ENCODE results near the gene ZSCAN23.
"Not testable (repeated sequence)": the region's sequence is repeated elsewhere in the genome, so short reads cannot be mapped to it uniquely, and the experiment has no call there.

Gene ZSCAN23

DNA sequence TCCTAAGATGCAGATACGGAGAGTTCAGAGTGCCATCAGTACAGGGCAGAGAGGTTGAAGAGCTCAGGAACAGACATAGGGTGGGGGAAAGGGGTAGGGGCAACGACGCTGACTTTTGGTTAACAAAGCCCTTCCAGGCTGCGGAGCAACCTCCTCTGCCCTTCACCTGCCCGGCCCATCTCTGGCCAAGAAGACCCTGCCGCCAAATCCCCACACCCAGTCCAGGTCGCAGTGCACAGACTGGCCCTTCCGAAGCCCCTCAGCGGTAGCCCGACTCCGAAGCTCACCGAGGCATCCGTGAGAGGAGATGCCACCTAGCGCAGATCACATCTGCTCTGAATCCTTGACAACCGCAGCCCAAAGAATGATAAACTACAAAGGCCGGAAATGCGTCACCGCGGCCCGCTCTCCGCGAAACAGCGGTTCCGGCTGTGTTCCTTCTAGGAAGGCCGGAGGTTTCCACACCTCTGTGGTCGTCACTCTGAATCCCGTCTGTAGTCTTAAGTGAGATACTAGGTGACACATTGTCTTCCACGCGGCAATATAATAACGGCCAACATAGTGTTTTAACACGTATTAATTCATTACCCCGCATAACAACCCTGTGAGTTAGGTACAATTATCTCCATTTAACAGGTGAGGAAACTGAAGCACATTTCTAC is at the start of gene ZSCAN23:
ZSCAN23 (minus strand) TSS at position 380 of the 662 bp plus-strand sequence. CDS start 7,225 bp downstream, outside the sequence.
- peak; percentile 88 to 89 for DNase-seq

DNA sequence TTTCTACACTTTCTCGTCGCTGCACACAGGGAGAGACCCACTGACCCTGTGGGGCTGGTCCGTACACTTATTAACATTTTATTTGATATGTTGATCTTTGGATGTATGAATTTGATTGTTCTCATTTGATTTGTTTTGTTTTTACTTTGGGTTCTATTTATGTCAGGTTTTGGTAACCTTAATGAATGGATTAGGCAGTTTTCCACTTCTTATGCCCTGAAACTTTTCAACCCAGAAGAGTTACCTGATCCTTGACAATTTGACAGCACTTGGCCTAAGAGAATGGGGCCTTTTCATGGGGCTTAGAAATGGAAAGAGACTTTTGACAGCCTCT is 48.7 kb upstream of the ZSCAN23 start:
- DNase-seq: no peak

DNA sequence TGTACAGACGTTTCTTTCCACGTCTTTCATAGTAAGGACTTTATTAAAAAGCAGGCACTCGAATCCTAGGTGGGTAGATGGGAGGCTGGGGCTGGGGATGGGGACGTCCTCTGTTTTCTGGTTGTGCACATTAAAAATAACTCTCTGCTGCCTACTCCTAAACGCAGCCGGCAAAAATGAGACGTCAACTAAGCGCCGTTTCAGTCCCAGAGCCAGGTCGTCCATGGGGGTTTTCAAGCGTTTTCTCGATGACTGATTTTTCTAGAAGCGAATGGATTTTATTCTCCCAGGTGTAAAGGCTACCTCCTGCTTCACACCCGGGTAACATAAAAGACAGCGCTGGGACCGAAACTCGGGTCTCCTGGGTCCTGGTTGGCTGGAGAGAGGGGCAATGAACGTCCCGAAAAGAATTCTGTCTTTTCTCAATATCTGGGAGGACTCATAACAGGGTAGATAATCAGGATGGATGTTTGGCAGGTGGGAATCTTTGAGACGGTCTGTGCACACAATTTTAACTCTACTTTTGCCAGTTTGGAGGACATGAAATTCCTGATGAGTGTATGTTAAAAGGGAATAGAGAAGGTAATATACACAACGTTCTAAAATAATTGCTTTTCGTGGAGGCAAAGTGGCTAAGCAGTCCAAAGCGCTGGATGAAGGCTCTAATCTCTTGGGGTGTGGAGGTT is 47.1 kb upstream of the ZSCAN23 start:
- peak; percentile 63 to 72 for DNase-seq

DNA sequence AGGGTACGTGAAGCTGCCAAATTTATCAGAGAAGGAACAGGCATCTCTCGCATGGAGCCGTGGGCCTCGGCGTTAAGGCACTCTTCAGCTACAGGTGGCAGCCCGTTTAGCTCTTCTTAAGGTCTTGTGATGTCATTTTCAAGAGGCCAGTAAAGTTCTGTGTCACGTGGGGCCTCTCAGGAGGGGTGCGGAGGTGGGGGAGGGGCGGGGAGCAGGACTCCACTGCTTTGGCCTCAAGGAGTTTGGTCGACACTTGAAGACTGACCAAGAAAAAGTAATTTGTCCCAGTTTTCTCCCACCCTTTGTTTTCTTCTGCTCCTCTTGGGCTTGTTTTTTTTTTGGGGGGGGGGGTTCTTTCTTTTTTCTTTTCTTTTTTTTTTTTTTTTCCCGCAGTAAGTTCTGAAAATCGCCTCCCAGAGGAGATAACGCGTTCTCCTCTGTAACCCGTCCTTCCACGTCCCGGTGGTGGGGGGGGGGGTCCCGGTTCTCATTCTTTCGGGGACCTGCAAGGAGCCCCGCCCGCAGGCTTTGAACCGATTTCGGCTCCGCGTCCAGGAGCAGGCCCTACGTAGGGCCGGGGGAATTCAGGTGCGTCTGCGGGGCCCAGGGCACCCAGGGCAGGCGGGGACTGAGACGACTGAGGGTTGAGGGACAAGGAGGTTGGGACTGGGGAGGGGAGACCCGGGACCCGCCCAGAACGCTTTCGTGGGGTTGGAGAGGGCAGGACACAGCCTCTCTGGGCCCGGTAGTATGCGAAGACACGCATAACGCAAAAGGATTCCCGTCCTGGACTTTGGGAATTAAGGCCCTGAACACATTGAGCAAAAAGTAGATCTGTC is 46.3 kb upstream of the ZSCAN23 start:
- DNase-seq: peak; percentile 88 to 90

DNA sequence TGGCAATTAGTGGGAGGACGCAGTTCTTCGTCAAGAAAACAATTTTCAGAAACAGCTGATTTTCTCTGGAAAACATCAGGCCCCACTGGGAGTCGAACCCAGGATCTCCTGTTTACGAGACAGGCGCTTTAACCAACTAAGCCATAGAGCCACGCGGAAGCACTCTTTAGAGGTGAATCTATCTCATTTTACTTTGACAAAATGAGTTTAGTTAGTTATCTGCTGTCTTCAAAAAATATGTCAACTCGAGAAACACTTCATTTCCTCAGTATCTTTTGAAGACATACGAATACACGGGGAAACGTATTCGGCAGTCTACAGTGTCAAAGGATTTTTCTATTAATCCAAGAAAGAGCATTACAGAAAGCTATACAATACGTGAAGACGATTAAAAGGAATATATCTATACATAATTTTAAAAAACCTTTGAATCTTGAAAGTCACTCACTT is 45.6 kb upstream of the ZSCAN23 start:
- DNase-seq: peak; percentile 61 to 67

DNA sequence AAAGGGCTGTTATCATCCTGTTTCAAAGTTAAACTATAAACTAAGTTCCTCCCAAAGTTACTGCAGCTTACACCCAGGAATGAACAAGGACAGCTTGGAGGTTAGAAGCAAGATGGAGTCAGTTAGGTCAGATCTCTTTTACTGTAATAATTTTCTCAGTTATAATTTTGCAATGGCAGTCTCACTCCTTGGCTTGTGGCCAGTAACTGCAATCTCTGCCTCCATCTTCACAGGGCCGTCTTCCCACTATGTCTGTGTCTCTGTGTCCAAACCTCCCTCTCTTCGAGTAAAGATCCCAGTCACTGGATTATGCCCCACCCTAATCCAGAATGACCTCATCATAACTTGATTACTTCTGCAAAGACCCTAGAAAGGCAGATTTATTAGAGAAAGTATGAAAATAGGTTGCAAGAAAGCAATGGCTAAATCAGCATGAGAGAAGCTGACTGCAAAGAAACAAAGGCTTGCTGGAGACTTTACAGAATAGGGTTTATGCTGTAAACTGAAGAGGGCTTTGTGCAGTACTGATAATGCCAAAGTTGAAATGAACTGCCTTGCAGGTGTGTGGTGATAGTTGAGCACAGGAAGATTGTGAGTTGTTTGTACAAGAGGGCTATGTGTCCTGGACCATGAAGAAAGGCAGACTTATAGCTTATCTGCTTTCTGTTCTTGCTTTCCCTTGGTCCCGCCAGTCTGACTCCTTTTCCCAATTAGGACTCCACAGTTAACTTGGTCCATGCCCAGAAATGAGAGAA is 43.9 kb upstream of the ZSCAN23 start:
- DNase-seq: no peak

DNA sequence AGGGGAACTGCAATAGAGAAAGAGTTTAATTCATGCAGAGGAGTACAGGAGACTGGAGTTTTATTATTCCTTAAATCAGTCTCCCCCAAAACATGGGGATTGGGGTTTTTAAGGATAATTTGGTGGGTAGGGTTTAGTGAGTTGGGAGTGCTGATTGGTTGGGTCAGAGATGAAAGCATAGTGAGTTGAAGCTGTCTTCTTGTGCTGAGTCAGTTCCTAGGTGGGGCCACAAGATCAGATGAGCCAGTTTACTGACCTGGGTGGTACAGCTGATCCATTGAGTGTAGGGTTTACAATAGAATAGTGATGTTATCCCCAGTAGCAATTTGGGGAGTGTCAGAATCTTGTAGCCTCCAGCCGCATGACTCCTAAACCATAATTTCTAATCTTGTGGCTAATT is 43.2 kb upstream of the ZSCAN23 start:
- no peak for DNase-seq

DNA sequence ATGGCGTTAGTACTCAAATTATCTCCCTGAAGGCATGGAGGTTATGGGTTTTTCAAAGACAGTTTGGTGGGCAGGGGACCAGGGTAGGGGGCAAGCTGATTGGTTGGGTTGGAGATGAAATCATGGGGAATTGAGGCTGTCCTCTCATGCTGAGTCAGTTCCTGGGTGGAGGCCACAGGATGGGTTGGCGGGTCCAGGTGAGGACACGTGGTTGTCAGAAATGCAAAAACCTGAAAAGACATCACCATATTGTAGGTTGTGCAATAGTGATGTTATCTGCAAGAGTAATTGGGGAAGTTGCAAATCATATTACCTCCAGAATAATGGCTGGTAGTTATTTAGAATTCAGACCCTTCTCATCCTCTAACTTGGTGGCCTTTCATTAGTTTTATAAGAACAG is 42.2 kb upstream of the ZSCAN23 start:
- DNase-seq: no peak

DNA sequence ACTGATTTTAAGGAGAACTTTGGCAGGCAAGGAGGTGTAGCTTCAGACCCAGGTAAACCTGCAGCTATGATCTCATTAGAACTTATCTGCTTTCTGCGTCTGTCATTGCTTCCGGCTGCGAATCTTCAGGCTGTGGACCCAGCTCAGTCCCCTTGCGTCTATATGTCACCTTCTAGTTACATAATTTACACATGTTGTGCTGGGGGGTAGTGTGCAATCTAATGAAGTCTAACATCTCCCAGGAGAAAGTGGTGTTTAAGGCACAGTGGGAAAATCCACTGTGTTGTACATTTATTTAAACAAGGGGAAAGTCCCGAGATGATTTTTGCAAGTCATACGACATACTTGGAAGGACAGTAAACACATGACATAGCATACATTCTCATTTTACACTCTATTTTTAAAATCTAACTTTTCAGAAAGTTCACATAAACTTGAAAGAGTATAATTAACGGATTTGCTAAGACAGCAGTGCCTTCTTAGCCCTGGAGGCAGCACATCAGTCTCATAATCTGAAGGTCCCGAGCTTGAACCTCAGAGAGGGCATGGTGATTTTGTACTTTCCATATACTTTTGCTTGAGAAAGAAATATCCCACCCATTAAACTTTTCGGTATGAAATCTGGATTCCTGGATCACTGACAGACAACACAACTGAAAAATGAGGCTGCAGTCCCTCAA is 37.1 kb upstream of the ZSCAN23 start:
- no peak for DNase-seq

DNA sequence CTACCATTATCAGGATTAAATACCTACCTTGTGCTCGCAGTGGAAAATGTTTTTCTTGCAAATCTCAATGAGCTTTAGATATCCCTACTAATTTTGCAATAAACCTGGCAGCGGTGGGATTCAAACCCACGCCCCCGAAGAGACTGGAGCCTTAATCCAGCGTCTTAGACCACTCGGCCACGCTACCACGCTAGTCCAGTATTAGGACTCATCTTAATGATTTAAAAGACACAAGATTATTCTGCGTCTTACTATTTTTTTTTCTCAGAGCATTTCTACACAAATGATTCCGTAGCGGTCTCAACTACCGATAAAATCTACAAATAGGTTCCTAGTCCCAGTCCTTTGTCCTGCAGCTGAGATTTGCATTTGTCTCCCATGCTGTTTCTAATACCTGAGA is 35.2 kb upstream of the ZSCAN23 start:
- no peak for DNase-seq

DNA sequence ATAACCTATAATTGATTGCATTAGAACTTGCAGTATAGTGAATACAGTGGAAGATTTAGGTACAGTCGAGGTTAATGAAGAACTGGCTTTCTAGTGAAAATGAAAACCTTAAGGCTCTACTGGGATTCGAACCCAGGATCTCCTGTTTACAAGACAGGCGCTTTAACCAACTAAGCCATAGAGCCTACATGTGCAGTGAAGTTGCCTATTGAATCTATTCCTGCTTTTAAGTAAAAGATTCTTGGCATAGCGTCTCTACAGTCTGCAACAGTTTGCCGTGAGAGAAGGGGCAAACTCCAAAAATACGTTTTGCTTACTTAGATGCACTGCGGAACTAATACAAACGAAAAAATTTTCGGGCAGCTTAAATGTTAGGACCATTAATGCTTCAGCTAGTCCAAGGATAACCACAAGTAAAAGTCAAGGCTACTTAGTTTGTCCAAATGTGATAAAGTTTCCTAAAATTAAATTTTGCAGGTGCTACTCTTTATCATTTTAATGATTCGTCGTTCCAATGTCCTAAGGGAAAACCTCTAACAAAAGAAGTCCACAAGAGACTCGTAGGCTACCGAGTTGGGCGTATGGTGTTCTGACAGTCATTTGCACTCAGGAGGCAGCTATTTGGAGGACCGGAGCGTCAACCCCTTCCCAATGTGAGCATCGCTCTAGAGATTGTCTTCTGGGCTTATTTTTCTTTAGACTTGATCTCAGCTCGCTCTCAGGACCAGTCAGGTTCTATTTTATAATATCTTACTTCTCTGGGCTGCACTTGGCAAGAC is 31.3 kb upstream of the ZSCAN23 start:
- DNase-seq: no peak

DNA sequence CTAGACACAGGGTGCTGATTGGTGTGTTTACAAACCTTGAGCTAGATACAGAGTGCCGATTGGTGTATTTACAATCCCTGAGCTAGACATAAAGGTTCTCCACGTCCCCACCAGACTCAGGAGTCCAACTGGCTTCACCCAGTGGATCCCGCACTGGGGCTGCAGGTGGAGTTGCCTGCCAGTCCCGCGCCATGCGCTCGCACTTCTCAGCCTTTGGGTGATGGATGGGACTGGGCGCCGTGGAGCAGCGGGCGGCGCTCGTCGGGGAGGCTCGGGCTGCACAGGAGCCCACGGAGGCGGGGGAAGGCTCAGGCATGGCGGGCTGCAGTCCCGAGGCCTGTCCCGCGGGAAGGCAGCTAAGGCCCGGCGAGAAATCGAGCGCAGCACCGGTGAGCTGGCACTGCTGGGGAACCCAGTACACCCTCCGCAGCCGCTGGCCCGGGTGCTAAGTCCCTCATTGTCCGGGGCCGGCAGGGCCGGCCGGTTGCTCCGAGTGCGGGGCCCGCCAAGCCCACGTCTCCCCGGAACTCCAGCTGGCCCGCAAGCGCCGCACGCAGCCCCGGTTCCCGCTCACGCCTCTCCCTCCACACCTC is 26.0 kb upstream of the ZSCAN23 start:
- not testable (repeated sequence) for DNase-seq

DNA sequence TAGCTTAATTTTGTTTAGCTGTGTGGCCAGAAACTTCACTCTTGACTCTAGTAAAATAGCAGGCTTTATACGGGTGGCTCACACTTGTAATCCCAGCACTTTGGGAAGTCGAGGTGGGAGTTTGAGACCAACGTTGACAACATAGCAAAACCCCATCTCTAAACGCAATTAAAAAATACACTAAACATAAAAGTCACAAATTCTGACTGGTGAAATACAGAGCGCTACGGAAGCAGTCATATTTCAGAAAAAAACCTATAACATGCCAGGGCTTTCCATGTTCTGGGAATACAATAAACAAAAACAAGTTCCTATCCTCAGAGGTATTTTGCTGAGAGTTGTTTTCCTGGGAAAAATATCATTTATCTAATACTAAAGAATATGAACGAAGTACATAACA is 24.8 kb upstream of the ZSCAN23 start:
- no peak for DNase-seq

DNA sequence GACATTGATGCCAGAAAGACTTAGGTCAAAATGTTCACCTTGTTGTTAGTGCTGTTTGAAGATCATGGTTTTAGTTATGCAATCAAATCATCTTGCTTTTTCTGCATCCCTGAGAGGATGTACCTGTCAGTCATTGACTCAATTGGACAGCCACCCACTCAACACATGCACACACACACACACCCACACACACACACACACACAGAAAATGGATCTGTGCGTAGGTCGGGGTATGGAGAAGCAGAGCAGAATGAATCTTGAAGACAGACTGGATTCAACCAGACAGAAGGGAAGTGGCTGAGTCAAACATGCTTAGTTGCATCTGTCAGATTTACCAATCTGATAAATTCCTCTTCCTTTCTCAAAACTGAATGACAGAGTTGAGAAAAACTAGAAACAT is 19.1 kb upstream of the ZSCAN23 start:
- peak in 1 of 2 experiments; percentile 8 for DNase-seq

DNA sequence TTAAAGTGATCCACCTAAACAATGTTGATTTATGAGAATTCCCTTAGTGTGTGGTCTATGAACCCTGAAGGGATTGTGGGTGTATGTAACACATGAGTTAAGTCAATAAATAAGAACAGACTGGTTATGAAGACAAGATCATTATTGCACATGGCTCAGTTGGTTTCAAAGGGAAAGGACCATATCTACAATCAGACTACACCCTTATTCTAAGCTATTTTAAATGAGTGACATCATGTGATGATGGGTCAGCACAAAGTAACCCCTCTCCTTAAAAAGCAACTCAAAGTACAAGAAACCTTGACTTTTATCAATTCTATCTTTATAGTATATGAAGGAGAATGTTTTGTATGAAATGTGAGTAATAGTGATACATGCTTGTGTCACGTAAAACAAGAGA is 15.3 kb upstream of the ZSCAN23 start:
- no peak for DNase-seq

DNA sequence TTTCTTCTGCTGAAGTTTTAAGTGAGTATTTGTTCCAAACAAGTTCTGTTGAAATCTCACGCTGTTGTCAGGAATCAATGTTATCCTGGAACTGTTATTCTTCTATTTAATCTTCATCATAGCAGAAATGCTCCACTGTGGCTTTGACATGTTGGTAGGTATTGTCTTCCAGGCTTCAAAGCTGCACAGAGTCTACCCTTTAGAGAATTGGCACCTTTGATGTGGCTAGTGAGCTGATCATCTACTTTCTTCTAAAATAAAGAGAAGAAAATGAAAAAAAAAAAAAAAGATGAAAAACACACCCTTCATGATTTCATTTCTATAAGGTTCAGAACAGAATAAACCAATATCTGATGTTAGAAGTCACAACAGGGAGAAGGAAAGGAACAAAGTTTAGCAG is 5.8 kb upstream of the ZSCAN23 start:
- no peak for DNase-seq

DNA sequence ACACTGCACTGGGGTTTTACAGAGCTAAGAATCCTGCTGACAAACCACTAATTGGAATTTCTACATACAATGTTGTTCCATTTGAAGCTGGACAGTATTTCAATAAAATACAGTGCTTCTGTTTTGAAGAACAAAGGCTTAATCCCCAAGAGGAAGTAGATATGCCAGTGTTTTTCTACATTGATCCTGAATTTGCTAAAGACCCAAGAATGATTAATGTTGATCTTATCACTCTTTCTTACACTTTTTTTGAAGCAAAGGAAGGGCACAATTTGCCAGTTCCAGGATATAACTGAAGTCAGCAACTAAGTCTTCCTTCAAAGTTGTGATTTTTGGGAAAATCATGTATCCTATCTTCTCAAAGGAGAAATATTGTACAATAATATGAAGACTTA is 4.2 kb upstream of the ZSCAN23 start:
- not testable (repeated sequence) for DNase-seq

DNA sequence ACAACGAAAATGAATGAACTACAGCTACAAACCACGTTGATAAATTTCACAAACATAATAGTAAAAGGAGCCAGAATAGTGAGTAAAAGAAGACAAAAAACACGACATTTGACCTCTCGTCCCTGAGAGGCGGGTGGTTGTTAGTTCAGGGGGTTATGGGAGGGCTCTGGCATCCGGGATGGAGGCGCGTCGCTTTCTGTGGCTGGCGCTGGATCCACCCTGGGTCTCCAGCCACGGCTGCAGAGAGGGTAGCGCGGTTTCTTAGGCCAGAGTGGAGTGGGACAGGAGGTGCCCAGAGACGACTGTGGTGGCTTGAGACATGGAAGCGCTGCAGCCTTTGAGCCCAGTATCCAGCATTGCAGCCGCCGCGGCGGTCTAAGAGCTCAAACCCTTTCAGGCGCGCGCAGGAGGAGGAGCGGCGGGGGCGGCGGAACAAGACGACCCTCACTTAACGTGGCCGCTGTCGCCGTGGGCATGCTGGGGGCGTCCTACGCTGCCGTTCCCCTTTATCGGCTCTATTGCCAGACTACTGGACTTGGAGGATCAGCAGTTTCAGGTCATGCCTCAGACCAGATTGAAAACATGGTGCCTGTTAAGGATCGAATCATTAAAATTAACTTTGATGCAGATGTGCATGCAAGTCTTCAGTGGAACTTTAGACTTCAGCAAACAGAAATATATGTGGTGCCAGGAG is 3.7 kb upstream of the ZSCAN23 start:
- peak in 1 of 2 experiments; percentile 36 for DNase-seq

DNA sequence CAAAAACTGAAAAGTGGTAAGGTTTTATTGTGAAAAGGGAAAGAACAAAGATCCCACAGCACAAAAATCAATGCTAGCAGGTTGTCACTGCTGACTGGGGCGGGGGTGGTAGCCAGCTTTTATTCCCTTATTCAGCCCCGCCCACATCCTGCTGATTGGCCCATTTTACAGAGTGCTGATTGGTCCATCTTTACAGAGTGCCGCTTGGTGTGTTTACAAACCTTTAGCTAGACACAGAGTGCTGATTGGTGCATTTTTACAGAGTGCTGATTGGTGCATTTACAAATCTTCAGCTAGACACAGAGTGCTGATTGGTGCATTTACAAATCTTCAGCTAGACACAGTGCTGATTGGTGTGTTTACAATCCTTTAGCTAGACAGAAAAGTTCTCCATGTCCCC is 1.5 kb upstream of the ZSCAN23 start:
- DNase-seq: peak in 1 of 2 experiments; percentile 37

DNA sequence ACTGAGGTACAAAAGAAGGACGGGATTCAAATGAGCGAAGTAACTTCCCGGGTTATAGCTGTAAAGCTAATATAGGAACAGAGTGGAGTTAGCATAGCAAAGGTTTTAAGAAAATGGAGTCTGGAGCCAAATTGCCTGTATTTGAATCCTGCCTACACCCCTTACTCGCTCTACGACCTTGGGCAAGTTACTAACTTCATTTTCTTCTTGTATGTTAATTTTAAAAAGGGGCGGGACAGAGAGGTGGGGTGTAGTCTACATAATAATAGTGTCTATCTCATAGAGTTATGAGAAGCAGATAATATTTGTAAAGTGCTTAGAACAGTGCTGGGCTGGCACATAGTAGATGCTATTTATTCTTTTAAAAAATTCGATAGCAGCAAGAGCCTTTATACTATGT is 705 bp downstream of the ZSCAN23 start:
- no peak for DNase-seq

DNA sequence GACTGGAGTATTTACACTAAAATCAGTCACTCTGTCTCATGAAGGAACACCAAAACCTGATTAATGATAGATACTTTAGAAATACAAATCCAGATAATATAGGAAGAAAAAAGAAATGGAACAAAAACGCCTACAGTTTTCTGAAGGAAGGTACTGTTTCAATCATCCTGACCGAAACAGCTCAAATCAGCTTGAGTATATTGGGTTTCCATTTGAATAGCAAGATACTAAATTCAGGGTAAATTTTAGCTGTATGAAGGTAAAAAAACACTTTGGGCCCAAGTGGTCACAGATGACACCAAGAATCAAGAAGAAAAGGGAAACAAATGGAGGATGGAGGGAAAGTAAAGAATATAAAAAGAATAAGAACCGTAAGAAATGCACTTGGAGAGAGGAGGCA is 6.9 kb downstream of the ZSCAN23 start:
- DNase-seq: no peak
